OCI-M2 (cell line): Measurements from ENCODE around the gene HGFAC.

Source experiments
- DNase-seq: peaks from one replicate; lab custom pipeline; 2025; ENCODE audit not compliant: unreplicated experiment; lab: John Stamatoyannopoulos, UW

Gene HGFAC

DNA sequence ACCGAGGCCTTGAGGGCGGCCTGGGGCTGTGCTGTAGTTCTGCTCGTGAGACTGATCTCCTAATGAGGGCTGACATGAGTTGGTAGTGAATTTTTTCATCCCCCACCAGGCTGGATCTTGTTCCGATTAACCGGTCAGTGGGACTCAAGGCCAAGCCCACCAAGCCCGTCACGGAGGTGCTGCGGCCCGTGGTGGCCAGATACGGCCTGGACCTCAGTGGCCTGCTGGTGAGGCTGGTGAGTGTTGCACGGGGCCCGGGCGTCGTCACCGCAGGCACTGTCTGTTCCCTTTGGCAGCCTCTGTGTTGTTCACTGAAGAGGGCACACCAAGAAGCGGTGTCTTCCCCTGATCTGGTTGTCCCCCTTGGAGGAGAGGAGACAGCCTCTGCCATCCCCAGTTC is 18.4 kb upstream of the HGFAC start:
- DNase-seq, result no peak

DNA sequence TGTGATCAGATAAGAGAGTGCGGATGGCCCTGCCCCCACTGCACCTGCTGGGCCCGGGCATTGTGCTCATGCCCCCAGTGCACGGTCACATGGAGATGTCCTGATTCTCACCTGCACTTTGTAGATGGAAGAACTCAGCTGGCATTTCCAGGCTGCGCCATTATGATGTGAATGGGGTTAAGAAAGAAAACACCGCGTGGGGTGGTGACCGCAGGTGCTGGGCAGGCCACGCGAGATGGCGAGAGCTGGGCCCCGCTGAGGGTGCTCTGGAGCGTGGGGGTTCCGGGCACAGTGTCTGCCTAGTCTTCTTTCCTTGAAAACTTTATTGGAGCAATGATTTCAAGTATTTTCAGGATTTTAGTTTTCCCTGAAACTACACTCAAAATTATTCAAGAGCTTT is 17.8 kb upstream of the HGFAC start:
- DNase-seq, result no peak

DNA sequence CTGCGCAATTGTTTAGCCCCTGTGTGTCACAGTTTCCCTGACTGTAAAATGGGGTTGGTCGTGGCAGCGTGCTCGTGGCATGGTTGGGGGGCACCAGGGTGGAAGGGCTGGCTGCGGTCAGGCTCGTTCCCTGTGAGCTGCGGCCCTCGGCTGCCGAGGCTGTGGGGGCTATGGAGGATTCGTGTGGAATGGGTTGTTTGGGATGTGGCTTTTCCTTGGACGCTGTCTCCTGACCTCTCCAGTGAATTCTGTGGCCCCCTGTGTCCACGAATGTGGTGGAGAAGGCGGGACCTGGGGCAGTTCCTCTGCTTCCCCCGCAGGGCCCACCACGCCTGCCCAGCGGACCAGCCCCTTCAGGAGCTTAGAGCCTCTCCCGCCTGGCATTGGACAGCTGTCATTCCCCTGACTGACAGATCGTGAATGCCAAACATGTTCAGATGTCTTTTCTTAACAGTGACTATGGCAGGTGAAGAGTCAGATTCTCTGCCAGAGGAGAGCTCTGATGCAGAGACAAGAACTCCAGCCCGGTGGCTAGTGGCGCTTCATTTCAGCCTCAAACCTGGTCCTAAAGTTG is 17.2 kb upstream of the HGFAC start:
- DNase-seq, result no peak

GRCh38 chr4:3426465-3427133 is 15.2 kb upstream of the HGFAC start:
- no peak for DNase-seq

DNA sequence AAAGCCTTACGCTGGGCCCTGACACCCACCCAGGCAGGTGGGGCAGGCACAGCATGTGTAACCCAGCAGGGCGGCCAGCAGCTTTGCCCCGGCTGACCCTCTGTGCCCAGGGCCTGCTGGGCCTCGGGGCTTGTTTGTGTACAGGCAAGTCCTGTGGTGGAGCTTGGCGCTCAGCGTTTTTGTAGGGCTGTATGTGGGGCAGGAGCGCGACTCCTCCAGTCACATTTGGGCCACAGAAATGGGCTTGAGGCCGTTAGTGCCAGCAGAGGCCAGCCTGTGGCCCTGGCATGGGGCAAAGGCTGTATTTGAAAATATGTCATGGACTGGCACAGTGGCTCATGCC is 14.7 kb upstream of the HGFAC start:
- DNase-seq, result no peak

DNA sequence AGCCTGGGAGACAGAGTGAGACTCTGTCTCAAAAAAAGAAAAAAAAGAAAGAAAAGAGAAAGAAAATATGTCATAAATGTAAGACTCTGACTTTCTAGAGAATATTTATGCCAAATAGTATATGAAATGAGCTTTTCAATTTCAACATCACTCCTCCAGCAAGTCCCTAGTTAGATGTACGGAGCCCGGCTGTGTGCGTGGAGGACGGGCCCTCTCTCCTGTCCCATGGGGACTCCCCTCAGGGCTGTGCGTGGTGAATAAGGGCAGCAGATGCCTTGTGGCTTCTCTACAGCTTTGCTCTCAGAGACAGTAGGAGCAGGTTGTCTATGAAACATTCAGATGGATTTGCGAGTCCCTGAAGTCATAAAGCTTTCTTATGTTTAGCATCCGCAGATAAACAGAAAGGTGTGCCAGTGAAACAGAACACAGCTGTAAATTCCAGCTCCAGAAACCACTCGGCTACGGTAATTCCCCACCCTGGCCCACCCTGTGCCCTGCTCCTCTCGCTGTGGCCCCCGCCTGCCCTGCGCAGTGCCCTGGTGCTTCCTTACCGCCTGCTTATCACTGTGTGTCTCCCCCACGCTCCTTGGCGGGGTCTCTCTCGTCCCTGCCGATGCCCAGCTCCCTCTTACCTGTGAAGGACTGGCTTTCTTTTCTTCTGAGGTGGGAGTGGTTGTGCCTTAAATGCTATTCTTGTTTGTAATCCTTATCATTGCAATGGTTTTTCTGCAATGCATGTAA is 13.9 kb upstream of the HGFAC start:
- DNase-seq, result no peak

DNA sequence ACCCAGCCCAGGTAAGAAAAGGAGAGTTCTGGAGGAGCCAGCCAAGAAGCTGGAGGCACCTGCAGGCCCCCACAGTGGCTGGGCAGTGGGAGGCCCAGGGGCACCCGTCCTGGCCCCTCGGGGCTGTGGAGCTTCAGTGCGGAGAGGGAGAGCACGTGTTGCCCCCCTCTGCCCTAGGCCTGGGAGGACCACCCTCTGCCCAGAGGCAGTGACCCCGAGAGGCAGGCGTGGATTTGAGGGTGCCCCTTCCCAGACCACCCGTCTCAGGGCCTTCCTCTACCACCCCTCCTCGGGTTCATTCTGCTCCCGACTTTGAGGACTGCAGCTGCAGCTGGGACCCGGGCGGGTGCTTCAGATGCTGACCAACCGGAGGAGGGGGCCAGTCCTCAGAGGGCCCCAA is 12.1 kb upstream of the HGFAC start:
- no peak for DNase-seq

DNA sequence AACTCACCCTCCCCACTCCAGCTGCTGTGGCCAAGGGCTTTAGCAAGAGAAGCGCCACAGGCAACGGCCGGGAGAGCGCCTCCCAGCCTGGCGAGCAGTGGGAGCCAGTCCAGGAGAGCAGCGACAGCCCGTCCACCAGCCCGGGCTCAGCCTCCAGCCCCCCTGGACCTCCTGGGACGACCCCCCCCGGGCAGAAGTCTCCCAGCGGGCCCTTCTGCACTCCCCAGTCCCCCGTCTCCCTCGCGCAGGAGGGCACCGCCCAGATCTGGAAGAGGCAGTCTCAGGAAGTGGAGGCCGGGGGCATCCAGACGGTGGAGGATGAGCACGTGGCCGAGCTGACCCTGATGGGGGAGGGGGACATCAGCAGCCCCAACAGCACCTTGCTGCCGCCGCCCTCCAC is 11.2 kb upstream of the HGFAC start:
- DNase-seq, result no peak

- no peak for DNase-seq
Measured at GRCh38 chr4:3431446-3431993, 10.2 kb upstream of the HGFAC start.

- no peak for DNase-seq
Measured at GRCh38 chr4:3432381-3432790, 9.4 kb upstream of the HGFAC start.

GRCh38 chr4:3433138-3433869 is 8.5 kb upstream of the HGFAC start:
- DNase-seq, result no peak

- no peak for DNase-seq
Measured at GRCh38 chr4:3434881-3435685, 6.7 kb upstream of the HGFAC start.

GRCh38 chr4:3435686-3435956 is 6.1 kb upstream of the HGFAC start:
- no peak for DNase-seq

GRCh38 chr4:3436048-3436797 is 5.5 kb upstream of the HGFAC start:
- DNase-seq, result no peak

DNA sequence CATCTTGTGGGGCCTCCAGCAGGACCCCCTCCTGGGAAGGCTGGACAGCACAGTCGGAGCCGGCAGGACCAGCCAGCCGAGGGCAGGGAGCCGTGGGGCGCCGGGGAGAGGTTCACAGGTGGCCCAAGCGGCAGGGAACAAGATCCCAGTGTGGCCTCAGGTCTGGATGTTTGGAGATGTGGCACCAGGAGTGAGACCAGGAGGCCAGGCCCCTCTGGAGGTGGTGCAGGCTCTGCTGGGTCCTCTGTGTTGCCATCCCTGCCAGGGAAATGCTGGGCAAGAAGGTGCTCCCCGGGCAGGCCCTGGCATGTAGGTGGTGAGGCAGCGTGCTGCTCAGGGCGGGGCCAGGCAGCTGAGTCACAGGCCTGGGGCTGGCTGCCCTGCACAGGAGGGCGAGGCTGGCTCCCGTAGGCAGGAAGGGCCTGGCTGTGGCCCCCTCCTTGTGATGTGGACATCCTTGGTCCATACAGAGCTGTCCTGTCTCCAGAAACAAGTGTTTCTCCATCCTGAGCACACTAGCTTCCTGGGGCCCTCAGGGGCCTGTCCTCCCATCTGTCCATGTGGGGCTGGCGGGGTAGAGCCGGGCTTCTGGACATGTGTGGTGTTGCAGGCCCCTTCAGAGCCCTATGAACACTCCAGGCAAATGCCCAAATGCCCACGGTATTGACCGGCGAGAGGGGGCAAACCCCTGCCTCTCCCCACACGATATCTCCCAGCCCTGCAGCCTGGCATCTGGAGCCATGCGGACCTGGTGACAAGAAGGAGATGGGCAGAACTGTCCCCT is 4.8 kb upstream of the HGFAC start:
- DNase-seq, result no peak

DNA sequence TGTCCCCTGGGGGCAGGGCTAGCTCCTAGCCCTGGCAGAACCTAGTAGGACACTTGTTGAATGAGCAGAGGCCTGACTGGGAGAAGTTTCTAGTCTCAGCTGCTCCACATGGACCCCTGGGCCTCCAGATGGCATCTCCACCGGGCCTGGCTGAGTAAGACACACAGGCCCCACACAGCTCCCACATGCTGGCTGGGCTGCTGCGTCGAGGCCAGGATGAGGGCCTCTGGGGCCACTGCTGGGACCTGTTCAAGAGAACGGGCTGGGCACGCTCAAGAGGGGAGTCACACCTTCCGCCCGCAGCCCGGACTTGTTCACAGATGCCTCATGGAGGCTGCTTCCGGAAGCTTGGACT is 4.2 kb upstream of the HGFAC start:
- no peak for DNase-seq

GRCh38 chr4:3437998-3438846 is 3.5 kb upstream of the HGFAC start:
- no peak for DNase-seq

DNA sequence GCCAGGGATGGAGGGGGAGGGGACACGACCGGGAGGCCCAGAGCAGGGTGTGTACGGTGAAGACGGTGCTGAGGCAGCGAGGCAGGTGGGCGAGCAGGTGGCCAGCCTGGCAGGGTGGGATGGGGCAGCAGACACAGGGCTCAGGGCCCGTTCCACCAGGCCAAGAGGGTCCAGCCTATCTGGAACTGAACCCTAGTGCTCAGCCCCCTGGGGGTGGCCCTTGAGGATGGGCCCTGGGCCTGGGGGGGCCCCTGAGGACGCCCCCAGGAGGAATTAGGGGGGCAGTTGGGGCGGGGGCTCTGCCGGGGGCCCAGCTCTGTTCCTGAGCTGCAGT is 3.0 kb upstream of the HGFAC start:
- no peak for DNase-seq

DNA sequence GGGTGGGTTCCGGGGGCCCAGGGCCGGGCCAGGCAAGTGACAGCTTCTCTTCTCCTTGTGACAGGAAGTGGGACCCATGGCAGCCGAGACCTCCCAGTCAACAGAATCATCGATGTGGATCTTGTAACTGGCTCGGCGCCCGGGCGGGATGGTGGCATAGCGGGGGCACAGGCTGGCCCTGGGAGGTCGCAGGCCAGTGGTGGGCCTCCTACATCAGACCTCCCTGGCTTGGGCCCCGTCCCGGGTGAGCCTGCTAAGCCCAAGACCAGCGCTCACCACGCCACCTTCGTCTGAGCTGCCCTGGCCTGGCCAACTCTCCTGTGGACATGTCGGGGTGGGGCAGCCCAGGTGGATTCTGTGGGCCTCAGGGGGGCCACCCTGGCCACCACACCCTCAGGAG is 2.4 kb upstream of the HGFAC start:
- DNase-seq, result no peak
